H9 (cell line): Measurements from ENCODE around the gene GAL3ST3. TPM values are rescaled to one million over a fixed set of nuclear protein-coding genes. Genes with fewer than 3 reads are reported as not detected.
A peak's percentile ranks its signal among the peaks of the same experiment; 100 is the strongest.

Experiments
- DNase-seq: peaks from one replicate; pipeline ENCODE4 v3.0.0-alpha.2; 2017
- H2AFZ ChIP-seq: one replicate; pipeline ENCODE4 v1.6.1; 2013; ENCODE audit warnings: mild to moderate bottlenecking, low read length, control low read depth, moderate library complexity
- H2AK5ac ChIP-seq: 2 replicates; pipeline ENCODE4 v1.6.1; 2013; ENCODE audit warnings: low read length, control low read depth, mixed read lengths; ENCODE audit not compliant: insufficient read length
- H2BK120ac ChIP-seq: one replicate; pipeline ENCODE4 v1.6.1; 2013; ENCODE audit warnings: low read depth, mild to moderate bottlenecking, low read length, control low read depth, inconsistent platforms; ENCODE audit not compliant: poor library complexity, severe bottlenecking
- H2BK12ac ChIP-seq: 2 replicates; pipeline ENCODE4 v1.6.1; 2013; ENCODE audit warnings: low read length, control low read depth, mixed read lengths, low read depth; ENCODE audit not compliant: insufficient read length
- H2BK15ac ChIP-seq: 2 replicates; pipeline ENCODE4 v1.6.1; 2013; ENCODE audit warnings: low read depth, low read length, control low read depth
- H2BK20ac ChIP-seq: one replicate; pipeline ENCODE4 v1.6.1; 2013; ENCODE audit warnings: low read depth, mild to moderate bottlenecking, low read length, control low read depth, inconsistent platforms; ENCODE audit not compliant: poor library complexity, severe bottlenecking
- H2BK5ac ChIP-seq: 2 replicates; pipeline ENCODE4 v1.6.1; 2013; ENCODE audit warnings: low read length, control low read depth, mixed read lengths; ENCODE audit not compliant: insufficient read length
- H3K14ac ChIP-seq: 2 replicates; pipeline ENCODE4 v1.6.1; 2013; ENCODE audit warnings: low read length, control low read depth; ENCODE audit not compliant: insufficient read depth
- H3K18ac ChIP-seq: 2 replicates; pipeline ENCODE4 v1.6.1; 2013; ENCODE audit warnings: low read depth, mild to moderate bottlenecking, mixed read lengths, low read length, control low read depth; ENCODE audit not compliant: insufficient read length
- H3K23ac ChIP-seq: 2 replicates; pipeline ENCODE4 v1.6.1; 2013; ENCODE audit warnings: low read length, control low read depth, mixed read lengths, low read depth; ENCODE audit not compliant: insufficient read length
- H3K23me2 ChIP-seq: 2 replicates; pipeline ENCODE4 v1.6.1; 2013; ENCODE audit warnings: low read depth, mild to moderate bottlenecking, mixed read lengths, low read length, control low read depth; ENCODE audit not compliant: insufficient read length, poor library complexity, severe bottlenecking
- H3K27ac ChIP-seq: 2 replicates; pipeline ENCODE4 v1.5.1; 2013; ENCODE audit warnings: low read length, control low read depth, mixed read lengths, low read depth; ENCODE audit not compliant: insufficient read length
- H3K27me3 ChIP-seq: 2 replicates; pipeline ENCODE4 v1.6.1; 2013; ENCODE audit warnings: low read length, control low read depth, inconsistent platforms; ENCODE audit not compliant: insufficient read depth
- H3K4ac ChIP-seq: 2 replicates; pipeline ENCODE4 v1.6.1; 2013; ENCODE audit warnings: low read depth, mild to moderate bottlenecking, control low read depth, inconsistent platforms, low read length, moderate library complexity
- H3K4me1 ChIP-seq: 2 replicates; pipeline ENCODE4 v1.6.1; 2013; ENCODE audit warnings: low read length, control low read depth, inconsistent platforms; ENCODE audit not compliant: insufficient read depth
- H3K4me2 ChIP-seq: 2 replicates; pipeline ENCODE4 v1.6.1; 2013; ENCODE audit warnings: low read length, control low read depth, mixed read lengths; ENCODE audit not compliant: insufficient read length, insufficient read depth
- H3K56ac ChIP-seq: 2 replicates; pipeline ENCODE4 v1.6.1; 2013; ENCODE audit warnings: low read depth, mild to moderate bottlenecking, mixed read lengths, low read length, control low read depth; ENCODE audit not compliant: insufficient read length
- H3K79me1 ChIP-seq: 2 replicates; pipeline ENCODE4 v1.6.1; 2013; ENCODE audit warnings: low read depth, mild to moderate bottlenecking, moderate library complexity, low read length, control low read depth, inconsistent platforms; ENCODE audit not compliant: insufficient read depth, poor library complexity, severe bottlenecking
- H3K79me2 ChIP-seq: 2 replicates; pipeline ENCODE4 v1.6.1; 2013; ENCODE audit warnings: low read length, control low read depth, inconsistent platforms; ENCODE audit not compliant: insufficient read depth
- H3K9ac ChIP-seq: 2 replicates; pipeline ENCODE4 v1.6.1; 2013; ENCODE audit warnings: low read length, control low read depth, mixed read lengths; ENCODE audit not compliant: insufficient read length; ENCODE audit errors: extremely low read depth
- H3K9me3 ChIP-seq: one replicate; pipeline ENCODE4 v1.6.1; 2013; ENCODE audit warnings: low read depth, low read length, inconsistent platforms; ENCODE audit not compliant: control insufficient read depth
- H3T11ph ChIP-seq: one replicate; pipeline ENCODE4 v1.6.1; 2013; ENCODE audit warnings: mild to moderate bottlenecking, low read length, control low read depth, inconsistent platforms
- H4K20me1 ChIP-seq: one replicate; pipeline ENCODE4 v1.6.1; 2013; ENCODE audit not compliant: control insufficient read depth, insufficient read length, insufficient read depth
- H4K5ac ChIP-seq: 2 replicates; pipeline ENCODE4 v1.6.1; 2013; ENCODE audit warnings: low read depth, mild to moderate bottlenecking, mixed read lengths, low read length, control low read depth; ENCODE audit not compliant: insufficient read length
- H4K8ac ChIP-seq: replicated peaks from 2 replicates; pipeline ENCODE4 v1.6.1; 2013; ENCODE audit warnings: low read length, control low read depth, mixed read lengths, low read depth; ENCODE audit not compliant: insufficient read length
- H4K91ac ChIP-seq: 2 replicates; pipeline ENCODE4 v1.6.1; 2013; ENCODE audit warnings: low read depth, mild to moderate bottlenecking, moderate library complexity, mixed read lengths, low read length, control low read depth; ENCODE audit not compliant: insufficient read length
- H3K27ac Mint-ChIP-seq, 3 experiments: 2 replicates in 2 of 3; 3 replicates in 1 of 3; pipeline ENCODE4 v1.8.0; 2020 to 2021; ENCODE audit warnings: mixed read lengths in 3 of 3, mild to moderate bottlenecking in 1 of 3, moderate library complexity in 1 of 3
- H3K27me3 Mint-ChIP-seq: 2 replicates; pipeline ENCODE4 v1.8.0; 2021; ENCODE audit warnings: low read depth, mild to moderate bottlenecking, moderate library complexity, mixed read lengths
- H3K36me3 Mint-ChIP-seq, 3 experiments: 2 replicates in 2 of 3; 3 replicates in 1 of 3; pipeline ENCODE4 v1.8.0; 2020 to 2021; ENCODE audit warnings: low read depth in 3 of 3, mixed read lengths in 3 of 3; ENCODE audit not compliant: insufficient read depth in 1 of 3
- H3K4me1 Mint-ChIP-seq, 2 experiments: 2 replicates each; pipeline ENCODE4 v1.8.0; 2020; ENCODE audit warnings: mixed read lengths in 2 of 2
- H3K4me3 Mint-ChIP-seq, 2 experiments: 2 replicates in 1 of 2; 3 replicates in 1 of 2; pipeline ENCODE4 v1.8.0; 2020 to 2021; ENCODE audit warnings: mild to moderate bottlenecking in 2 of 2, mixed read lengths in 2 of 2, moderate library complexity in 1 of 2
- H3K9me3 Mint-ChIP-seq, 2 experiments: 2 replicates in 1 of 2; 3 replicates in 1 of 2; pipeline ENCODE4 v1.8.0; 2020; ENCODE audit warnings: mild to moderate bottlenecking in 2 of 2, mixed read lengths in 2 of 2, moderate library complexity in 1 of 2
- WGBS: extraction: QIAGEN DNeasy Blood & Tissue Kit; methylation state at CpG from one replicate; pipeline ENCODE4 v1.1.7; 2013; ENCODE audit warnings: missing lambda C conversion rate, low lambda C conversion rate, mixed read lengths; ENCODE audit not compliant: insufficient read length; ENCODE audit errors: extremely low coverage; 5-methylcytosine and 5-hydroxymethylcytosine counted together
- total RNA-seq: library from RNA; stranded (reverse); gene quantifications from 2 replicates; pipeline ENCODE4 v1.2.1, GENCODE V29; 2021
- TF ChIP-seq, protein P1 (sequence below): fragments of 200-600 bp; sonication (generic); conservative IDR thresholded peaks from 3 replicates; pipeline ENCODE4 v1.8.0; 2021; ENCODE audit warnings: antibody characterized with exemption, mild to moderate bottlenecking

The GAL3ST3 gene
- total RNA-seq, 1 experiment from 2014 or later = 17.2 TPM

GRCh38 chr11:66051766-66052663, 3.1 kb upstream of the GAL3ST3 start, which contains the start of gene SF3B2:
Gene SF3B2, plus strand, starts transcription at chr11:66052364. Its CDS starts 21 bp downstream, at chr11:66052385.
- Histone ChIP-seq H3K79me2 (peaks cover 12% of the 10 kb centered on the region; the same call in 1 of the 2 replicates), H3K23me2 (peaks cover 15% of the 10 kb centered on the region), H2AFZ (no peak within 1 kb of the TSS), H2BK12ac (no peak within 1 kb of the TSS), H3K9me3 (no peaks in the 10 kb centered on the region), H3K27ac (no peak within 1 kb of the TSS), H3K79me1 (peaks cover 9% of the 10 kb centered on the region), H4K91ac (no peak within 1 kb of the TSS), H3K9ac (peak within 1 kb of the TSS; percentile 89), H2BK15ac (no peak within 1 kb of the TSS), H3K4me2 (peak within 1 kb of the TSS; percentile 98), H2BK20ac (no peak within 1 kb of the TSS), H3K4ac (no peak within 1 kb of the TSS), H3K27me3 (no peaks in the 10 kb centered on the region), H3T11ph (no peak within 1 kb of the TSS), H2BK5ac (no peak within 1 kb of the TSS), H3K23ac (no peak within 1 kb of the TSS), H3K18ac (peak within 1 kb of the TSS; percentile 81), H4K20me1 (peaks cover 3% of the 10 kb centered on the region), H4K5ac (no peak within 1 kb of the TSS), H2BK120ac (no peak within 1 kb of the TSS), H4K8ac (no peak within 1 kb of the TSS), H2AK5ac (no peak within 1 kb of the TSS), H3K56ac (no peak within 1 kb of the TSS), H3K4me1 (peaks cover 6% of the 10 kb centered on the region; the same call in 1 of the 2 replicates), H3K14ac (peak within 1 kb of the TSS; percentile 86)
- peaks cover 28 to 42% (median 42%) of the 10 kb centered on the region in 3 experiments for H3K36me3 Mint-ChIP-seq
- H3K4me3 Mint-ChIP-seq = peak within 1 kb of the TSS; percentile 95 to 99
- TF ChIP-seq, protein P1, sequence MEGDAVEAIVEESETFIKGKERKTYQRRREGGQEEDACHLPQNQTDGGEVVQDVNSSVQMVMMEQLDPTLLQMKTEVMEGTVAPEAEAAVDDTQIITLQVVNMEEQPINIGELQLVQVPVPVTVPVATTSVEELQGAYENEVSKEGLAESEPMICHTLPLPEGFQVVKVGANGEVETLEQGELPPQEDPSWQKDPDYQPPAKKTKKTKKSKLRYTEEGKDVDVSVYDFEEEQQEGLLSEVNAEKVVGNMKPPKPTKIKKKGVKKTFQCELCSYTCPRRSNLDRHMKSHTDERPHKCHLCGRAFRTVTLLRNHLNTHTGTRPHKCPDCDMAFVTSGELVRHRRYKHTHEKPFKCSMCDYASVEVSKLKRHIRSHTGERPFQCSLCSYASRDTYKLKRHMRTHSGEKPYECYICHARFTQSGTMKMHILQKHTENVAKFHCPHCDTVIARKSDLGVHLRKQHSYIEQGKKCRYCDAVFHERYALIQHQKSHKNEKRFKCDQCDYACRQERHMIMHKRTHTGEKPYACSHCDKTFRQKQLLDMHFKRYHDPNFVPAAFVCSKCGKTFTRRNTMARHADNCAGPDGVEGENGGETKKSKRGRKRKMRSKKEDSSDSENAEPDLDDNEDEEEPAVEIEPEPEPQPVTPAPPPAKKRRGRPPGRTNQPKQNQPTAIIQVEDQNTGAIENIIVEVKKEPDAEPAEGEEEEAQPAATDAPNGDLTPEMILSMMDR = no peak
- peak within 1 kb of the TSS; percentile 98 to 99 (median 99) for H3K27ac Mint-ChIP-seq
- H3K4me1 Mint-ChIP-seq = peaks cover 27 to 38% of the 10 kb centered on the region in 2 experiments
- DNase-seq = peak; percentile 99
- no peaks in the 10 kb centered on the region; the same call in 1 of the 2 replicates for H3K27me3 Mint-ChIP-seq
- no peaks in the 10 kb centered on the region for H3K9me3 Mint-ChIP-seq
- WGBS = no CpG with 5 or more reads among the region's 84 CpGs
